Activated T-helper 17 cell treated with anti-CD3 and anti-CD28 coated beads, Interleukin-2, amount 50 U/mL, for 72 hours (primary cell): ENCODE results near the gene PROSER2. TPM values are rescaled to one million over a fixed set of nuclear protein-coding genes. Genes with fewer than 3 reads are reported as not detected.
A peak's percentile ranks its signal among the peaks of the same experiment; 100 is the strongest.

Experiments
- ATAC-seq: fragments of 150-1000 bp; cut with Tn5 transposase; replicated peaks from 2 replicates; pipeline ENCODE4 v1.10.0; 2021; ENCODE audit warnings: mild to moderate bottlenecking, moderate library complexity
- H3K27ac Mint-ChIP-seq: one replicate; pipeline ENCODE4 v1.8.0; 2022; ENCODE audit warnings: mixed read lengths
- H3K27me3 Mint-ChIP-seq: one replicate; pipeline ENCODE4 v1.8.0; 2022; ENCODE audit warnings: mixed read lengths
- H3K36me3 Mint-ChIP-seq: one replicate; pipeline ENCODE4 v1.8.0; 2022; ENCODE audit warnings: low read depth, mild to moderate bottlenecking, mixed read lengths
- H3K4me1 Mint-ChIP-seq: one replicate; pipeline ENCODE4 v1.8.0; 2022; ENCODE audit warnings: mixed read lengths
- H3K4me3 Mint-ChIP-seq: one replicate; pipeline ENCODE4 v1.8.0; 2022; ENCODE audit warnings: mild to moderate bottlenecking, mixed read lengths
- H3K9me3 Mint-ChIP-seq: one replicate; pipeline ENCODE4 v1.8.0; 2022; ENCODE audit warnings: mixed read lengths
- total RNA-seq, 2 donors: library from RNA; stranded (reverse); gene quantifications; one replicate each; pipeline ENCODE4 v1.2.3, GENCODE V29; 2022

Gene PROSER2
- total RNA-seq, 2 donors from 2014 or later = 0.37 to 1.6 TPM

- Mint-ChIP-seq H3K4me3 (no peak overlapping the region), H3K36me3 (no peaks in the 10 kb centered on the region), H3K27ac (no peak overlapping the region), H3K9me3 (no peaks in the 10 kb centered on the region), H3K4me1 (peaks cover 3% of the 10 kb centered on the region), H3K27me3 (no peaks in the 10 kb centered on the region)
- ATAC-seq = no peak
Observed at GRCh38 chr10:11876324-11876723, 53.2 kb downstream of the PROSER2 start.

GRCh38 chr10:11876805-11877590 lies 53.8 kb downstream of the PROSER2 start:
- no peaks in the 10 kb centered on the region for H3K27me3 Mint-ChIP-seq
- no peaks in the 10 kb centered on the region for H3K9me3 Mint-ChIP-seq
- H3K36me3 Mint-ChIP-seq = no peaks in the 10 kb centered on the region
- peaks cover 1% of the 10 kb centered on the region for H3K4me1 Mint-ChIP-seq
- ATAC-seq = no peak
- H3K27ac Mint-ChIP-seq = no peak overlapping the region
- H3K4me3 Mint-ChIP-seq = no peak overlapping the region

- peaks cover 7% of the 10 kb centered on the region for H3K4me1 Mint-ChIP-seq
- no peak for ATAC-seq
Observed at GRCh38 chr10:11877591-11877905, 54.4 kb downstream of the PROSER2 start.

GRCh38 chr10:11878776-11879175 lies 55.6 kb downstream of the PROSER2 start:
- Mint-ChIP-seq H3K9me3 (no peaks in the 10 kb centered on the region), H3K27ac (no peak overlapping the region), H3K4me1 (peaks cover 10% of the 10 kb centered on the region), H3K36me3 (no peaks in the 10 kb centered on the region), H3K27me3 (no peaks in the 10 kb centered on the region), H3K4me3 (no peak overlapping the region)
- ATAC-seq = no peak

More at GRCh38 chr10:11877591-11877905, 54.4 kb downstream of the PROSER2 start:
- H3K27ac Mint-ChIP-seq = no peak overlapping the region
- H3K4me3 Mint-ChIP-seq = no peak overlapping the region
- no peaks in the 10 kb centered on the region for H3K27me3 Mint-ChIP-seq
- H3K36me3 Mint-ChIP-seq = no peaks in the 10 kb centered on the region
- H3K9me3 Mint-ChIP-seq = no peaks in the 10 kb centered on the region

- no peak for ATAC-seq
- Mint-ChIP-seq H3K27ac (no peak overlapping the region), H3K4me3 (no peak overlapping the region)
Observed at GRCh38 chr10:11879387-11880094, 56.4 kb downstream of the PROSER2 start.

GRCh38 chr10:11880151-11881029 lies 57.2 kb downstream of the PROSER2 start:
- Mint-ChIP-seq H3K27me3 (no peaks in the 10 kb centered on the region), H3K36me3 (no peaks in the 10 kb centered on the region), H3K4me3 (no peak overlapping the region), H3K27ac (no peak overlapping the region), H3K4me1 (peaks cover 10% of the 10 kb centered on the region), H3K9me3 (no peaks in the 10 kb centered on the region)
- no peak for ATAC-seq

More at GRCh38 chr10:11879387-11880094, 56.4 kb downstream of the PROSER2 start:
- H3K27me3 Mint-ChIP-seq = no peaks in the 10 kb centered on the region
- H3K4me1 Mint-ChIP-seq = peaks cover 10% of the 10 kb centered on the region
- H3K9me3 Mint-ChIP-seq = no peaks in the 10 kb centered on the region
- no peaks in the 10 kb centered on the region for H3K36me3 Mint-ChIP-seq

GRCh38 chr10:11881030-11881476 lies 57.9 kb downstream of the PROSER2 start:
- H3K36me3 Mint-ChIP-seq = no peaks in the 10 kb centered on the region
- H3K4me3 Mint-ChIP-seq = no peak overlapping the region
- ATAC-seq = no peak
- H3K4me1 Mint-ChIP-seq = peaks cover 10% of the 10 kb centered on the region
- H3K27me3 Mint-ChIP-seq = no peaks in the 10 kb centered on the region
- H3K9me3 Mint-ChIP-seq = no peaks in the 10 kb centered on the region
- H3K27ac Mint-ChIP-seq = no peak overlapping the region

GRCh38 chr10:11881477-11882417 lies 58.6 kb downstream of the PROSER2 start:
- ATAC-seq = peak; percentile 2
- Mint-ChIP-seq H3K27ac (peak overlapping the region; percentile 70), H3K4me1 (peaks cover 10% of the 10 kb centered on the region), H3K27me3 (no peaks in the 10 kb centered on the region), H3K4me3 (peak overlapping the region; percentile 14), H3K36me3 (no peaks in the 10 kb centered on the region), H3K9me3 (no peaks in the 10 kb centered on the region)

- Mint-ChIP-seq H3K4me1 (peaks cover 10% of the 10 kb centered on the region), H3K36me3 (no peaks in the 10 kb centered on the region), H3K9me3 (no peaks in the 10 kb centered on the region), H3K27me3 (no peaks in the 10 kb centered on the region), H3K27ac (peak overlapping the region; percentile 70), H3K4me3 (peak overlapping the region; percentile 14)
- ATAC-seq = peak; percentile 71
Observed at GRCh38 chr10:11882646-11883375, 59.7 kb downstream of the PROSER2 start.

- no peak for ATAC-seq
- H3K4me1 Mint-ChIP-seq = peaks cover 10% of the 10 kb centered on the region
Observed at GRCh38 chr10:11884706-11885423, 61.7 kb downstream of the PROSER2 start.

GRCh38 chr10:11885437-11886137 lies 62.4 kb downstream of the PROSER2 start:
- Mint-ChIP-seq H3K9me3 (no peaks in the 10 kb centered on the region), H3K27ac (no peak overlapping the region), H3K36me3 (no peaks in the 10 kb centered on the region), H3K4me3 (no peak overlapping the region), H3K4me1 (peaks cover 10% of the 10 kb centered on the region), H3K27me3 (no peaks in the 10 kb centered on the region)
- no peak for ATAC-seq

More at GRCh38 chr10:11884706-11885423, 61.7 kb downstream of the PROSER2 start:
- H3K27ac Mint-ChIP-seq = no peak overlapping the region
- H3K27me3 Mint-ChIP-seq = no peaks in the 10 kb centered on the region
- H3K4me3 Mint-ChIP-seq = no peak overlapping the region
- H3K36me3 Mint-ChIP-seq = no peaks in the 10 kb centered on the region
- H3K9me3 Mint-ChIP-seq = no peaks in the 10 kb centered on the region

- Mint-ChIP-seq H3K27ac (no peak overlapping the region), H3K27me3 (no peaks in the 10 kb centered on the region), H3K36me3 (no peaks in the 10 kb centered on the region), H3K4me1 (peaks cover 10% of the 10 kb centered on the region), H3K9me3 (no peaks in the 10 kb centered on the region), H3K4me3 (no peak overlapping the region)
- no peak for ATAC-seq
Observed at GRCh38 chr10:11886138-11886474, 63.0 kb downstream of the PROSER2 start.
